ENCODE measurements around the gene DOHH. TPM values are rescaled to one million over a fixed set of nuclear protein-coding genes. Genes with fewer than 3 reads are reported as not detected.

Gene DOHH, protein sequence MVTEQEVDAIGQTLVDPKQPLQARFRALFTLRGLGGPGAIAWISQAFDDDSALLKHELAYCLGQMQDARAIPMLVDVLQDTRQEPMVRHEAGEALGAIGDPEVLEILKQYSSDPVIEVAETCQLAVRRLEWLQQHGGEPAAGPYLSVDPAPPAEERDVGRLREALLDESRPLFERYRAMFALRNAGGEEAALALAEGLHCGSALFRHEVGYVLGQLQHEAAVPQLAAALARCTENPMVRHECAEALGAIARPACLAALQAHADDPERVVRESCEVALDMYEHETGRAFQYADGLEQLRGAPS
- polyA plus RNA-seq (2013, experiment 1 of 4), result 10.6 TPM
- 9.8 TPM for polyA plus RNA-seq (2013, experiment 2 of 4)
- 9.2 TPM for polyA plus RNA-seq (2013, experiment 3 of 4)
- 8.1 TPM for polyA plus RNA-seq (2013, experiment 4 of 4)

DNA sequence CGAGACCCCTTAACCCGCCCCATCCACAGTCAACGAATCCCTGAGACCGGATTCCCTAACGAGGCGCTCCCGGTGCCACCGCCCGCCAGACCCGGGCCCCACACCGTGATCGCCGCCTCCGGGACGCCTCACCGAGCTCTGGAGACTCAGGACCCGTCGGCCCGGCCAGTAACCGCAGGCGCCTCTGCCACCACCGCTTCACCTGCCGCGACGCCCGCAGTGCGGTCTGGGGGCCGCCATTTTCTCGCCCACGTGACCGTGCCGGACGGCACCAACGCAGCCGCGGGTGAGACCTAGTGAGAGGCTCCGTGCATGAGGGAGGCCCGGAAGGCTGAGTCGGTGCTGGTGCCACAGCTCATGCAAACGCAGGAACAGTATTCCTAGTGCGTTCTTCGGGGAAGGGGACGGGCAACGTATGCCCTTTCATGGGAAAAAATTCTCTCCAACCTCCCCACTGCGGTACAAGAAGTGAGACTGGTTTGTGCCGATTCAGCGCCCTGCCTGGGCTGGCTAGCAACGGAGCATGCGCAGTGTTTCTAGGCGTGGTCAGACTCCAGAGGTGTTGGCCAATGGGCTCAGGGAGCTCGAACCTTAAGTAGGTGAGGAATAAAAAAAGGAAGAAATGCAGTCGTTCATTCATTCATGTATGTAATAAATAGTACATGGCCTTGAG lies at the start of gene DOHH:
Gene DOHH (minus strand): TSS at position 246 of the 673 bp plus-strand sequence. CDS start 3,860 bp downstream, outside the sequence.
- H3K27me3 ChIP-seq (ENCODE audit: control insufficient read depth, insufficient read depth, low read length, poor library complexity, severe bottlenecking), result no peaks in the 10 kb centered on the region
- H3K9me3 ChIP-seq (ENCODE audit: control insufficient read depth, low read length), result no peaks in the 10 kb centered on the region
- H3K27ac ChIP-seq (ENCODE audit: insufficient read depth, low read depth, low read length, poor library complexity, severe bottlenecking), result peak within 1 kb of the TSS; percentile 99
- H3K4me3 ChIP-seq (ENCODE audit: insufficient read depth, low read depth, low read length), result peak within 1 kb of the TSS; percentile 98
- H3K36me3 ChIP-seq (ENCODE audit: control insufficient read depth, insufficient read depth, low read length), result peaks cover 7% of the 10 kb centered on the region
- peaks cover 3% of the 10 kb centered on the region for H3K4me1 ChIP-seq (ENCODE audit: control insufficient read depth, insufficient read depth, low read length)
- WGBS, 2 experiments, result 0% methylated on average over 52 of the region's 52 CpGs

DNA sequence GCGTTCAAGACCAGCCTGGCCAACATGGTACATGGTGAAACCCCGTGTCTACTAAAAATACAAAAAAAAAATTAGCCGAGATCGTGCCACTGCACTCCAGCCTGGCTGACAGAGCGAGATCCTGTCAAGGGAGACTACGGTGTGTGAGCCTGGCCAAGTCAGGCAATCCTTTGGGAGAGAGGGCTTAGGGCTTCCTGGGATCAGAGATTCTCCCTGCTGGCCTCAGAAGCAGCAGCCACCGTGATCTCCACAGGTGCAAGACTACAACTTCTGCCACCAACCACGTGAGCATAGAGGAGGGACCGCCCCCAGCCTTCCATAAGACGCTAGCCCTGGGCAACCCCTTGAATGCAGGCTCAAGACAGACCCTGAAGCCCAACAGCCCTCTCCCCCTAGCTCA lies 49.3 kb upstream of the DOHH start:
- Histone ChIP-seq H3K9me3 (ENCODE audit: control insufficient read depth, low read length) (no peaks in the 10 kb centered on the region), H3K27me3 (ENCODE audit: control insufficient read depth, insufficient read depth, low read length, poor library complexity, severe bottlenecking) (no peaks in the 10 kb centered on the region), H3K4me1 (ENCODE audit: control insufficient read depth, insufficient read depth, low read length) (peaks cover 2% of the 10 kb centered on the region), H3K4me3 (ENCODE audit: insufficient read depth, low read depth, low read length) (no peak overlapping the region), H3K36me3 (ENCODE audit: control insufficient read depth, insufficient read depth, low read length) (no peaks in the 10 kb centered on the region), H3K27ac (ENCODE audit: insufficient read depth, low read depth, low read length, poor library complexity, severe bottlenecking) (no peak overlapping the region)
- WGBS, 2 experiments, result 90 to 91% methylated on average over 10 of the region's 10 CpGs

DNA sequence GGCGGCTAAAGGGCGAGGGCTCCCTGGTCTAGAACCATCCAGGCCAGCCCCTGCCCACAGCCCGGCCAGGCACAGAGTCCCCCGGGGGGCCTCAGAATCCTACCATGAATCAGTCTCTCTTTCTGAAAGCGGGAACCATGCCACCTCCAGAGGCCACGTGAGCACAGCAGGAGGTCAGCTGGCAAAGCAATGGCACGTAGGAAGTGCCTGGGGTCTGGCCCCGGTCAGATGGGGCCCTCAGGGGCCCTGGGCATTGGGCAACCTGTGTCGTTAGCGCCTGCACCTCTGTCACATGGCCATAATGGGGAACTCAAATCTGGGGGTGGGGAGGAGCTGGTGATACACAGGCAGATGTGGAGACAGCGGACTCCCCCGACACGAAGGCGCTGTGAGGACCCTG lies 48.1 kb upstream of the DOHH start:
- Histone ChIP-seq H3K9me3 (ENCODE audit: control insufficient read depth, low read length) (no peaks in the 10 kb centered on the region), H3K4me1 (ENCODE audit: control insufficient read depth, insufficient read depth, low read length) (peaks cover 8% of the 10 kb centered on the region), H3K27me3 (ENCODE audit: control insufficient read depth, insufficient read depth, low read length, poor library complexity, severe bottlenecking) (no peaks in the 10 kb centered on the region), H3K36me3 (ENCODE audit: control insufficient read depth, insufficient read depth, low read length) (no peaks in the 10 kb centered on the region), H3K27ac (ENCODE audit: insufficient read depth, low read depth, low read length, poor library complexity, severe bottlenecking) (no peak overlapping the region), H3K4me3 (ENCODE audit: insufficient read depth, low read depth, low read length) (no peak overlapping the region)
- 90 to 91% methylated on average over 14 of the region's 14 CpGs for WGBS, 2 experiments

DNA sequence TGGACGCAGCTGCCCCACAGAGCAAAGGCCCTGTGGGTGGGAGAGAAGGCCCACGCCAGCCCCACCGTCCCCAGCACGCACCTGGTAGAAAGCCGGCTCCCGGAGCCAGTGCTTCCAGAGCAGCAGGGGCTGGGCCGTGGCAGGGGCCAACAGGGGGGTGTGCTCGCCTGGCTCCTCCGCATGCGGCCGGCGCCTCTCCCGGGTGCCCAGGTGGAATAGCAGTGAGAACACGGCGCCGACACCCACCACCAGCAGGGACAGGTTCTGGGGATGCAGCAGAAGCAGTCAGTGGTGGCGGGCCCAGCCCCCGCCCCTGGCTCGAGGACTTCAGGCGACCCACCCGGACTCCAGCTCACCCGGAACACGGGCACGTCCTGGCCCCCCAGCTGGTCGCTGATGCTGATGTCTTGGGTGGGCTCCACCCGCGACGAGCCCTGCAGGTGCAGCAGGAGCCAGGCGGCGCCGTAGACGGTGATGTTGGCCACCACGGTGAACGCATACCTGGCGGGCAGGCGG lies 47.4 kb upstream of the DOHH start:
- WGBS, 2 experiments, result 94% methylated on average over 36 of the region's 36 CpGs
- no peaks in the 10 kb centered on the region for H3K27me3 ChIP-seq (ENCODE audit: control insufficient read depth, insufficient read depth, low read length, poor library complexity, severe bottlenecking)
- H3K36me3 ChIP-seq (ENCODE audit: control insufficient read depth, insufficient read depth, low read length), result no peaks in the 10 kb centered on the region
- H3K9me3 ChIP-seq (ENCODE audit: control insufficient read depth, low read length), result no peaks in the 10 kb centered on the region
- H3K4me1 ChIP-seq (ENCODE audit: control insufficient read depth, insufficient read depth, low read length), result peaks cover 8% of the 10 kb centered on the region
- no peak overlapping the region for H3K4me3 ChIP-seq (ENCODE audit: insufficient read depth, low read depth, low read length)
- no peak overlapping the region for H3K27ac ChIP-seq (ENCODE audit: insufficient read depth, low read depth, low read length, poor library complexity, severe bottlenecking)

DNA sequence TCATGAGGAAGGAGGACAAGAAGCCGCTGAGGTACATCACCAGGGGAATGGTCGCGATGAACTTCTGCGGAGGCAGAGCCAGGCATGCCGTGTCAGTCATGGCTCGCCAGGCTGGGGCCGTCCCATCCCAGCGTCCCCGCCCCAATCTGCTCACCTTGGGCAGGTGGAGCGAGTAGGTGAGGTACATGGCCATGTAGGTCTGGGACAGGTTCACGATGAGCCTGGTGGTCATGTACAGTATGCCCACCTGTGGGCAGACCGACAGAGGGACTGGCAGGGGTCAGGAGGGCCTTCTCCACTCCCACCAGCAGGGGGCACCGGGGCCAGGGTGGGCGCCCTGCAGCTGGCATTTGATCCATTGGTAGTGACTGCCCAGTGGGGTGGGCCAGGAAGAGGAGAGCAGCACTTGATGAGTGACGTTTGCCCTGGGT lies 46.8 kb upstream of the DOHH start:
- WGBS, 2 experiments, result 92 to 94% methylated on average over 15 of the region's 15 CpGs
- Histone ChIP-seq H3K27ac (ENCODE audit: insufficient read depth, low read depth, low read length, poor library complexity, severe bottlenecking) (no peak overlapping the region), H3K27me3 (ENCODE audit: control insufficient read depth, insufficient read depth, low read length, poor library complexity, severe bottlenecking) (no peaks in the 10 kb centered on the region), H3K4me1 (ENCODE audit: control insufficient read depth, insufficient read depth, low read length) (peaks cover 8% of the 10 kb centered on the region), H3K9me3 (ENCODE audit: control insufficient read depth, low read length) (no peaks in the 10 kb centered on the region), H3K4me3 (ENCODE audit: insufficient read depth, low read depth, low read length) (no peak overlapping the region), H3K36me3 (ENCODE audit: control insufficient read depth, insufficient read depth, low read length) (no peaks in the 10 kb centered on the region)

DNA sequence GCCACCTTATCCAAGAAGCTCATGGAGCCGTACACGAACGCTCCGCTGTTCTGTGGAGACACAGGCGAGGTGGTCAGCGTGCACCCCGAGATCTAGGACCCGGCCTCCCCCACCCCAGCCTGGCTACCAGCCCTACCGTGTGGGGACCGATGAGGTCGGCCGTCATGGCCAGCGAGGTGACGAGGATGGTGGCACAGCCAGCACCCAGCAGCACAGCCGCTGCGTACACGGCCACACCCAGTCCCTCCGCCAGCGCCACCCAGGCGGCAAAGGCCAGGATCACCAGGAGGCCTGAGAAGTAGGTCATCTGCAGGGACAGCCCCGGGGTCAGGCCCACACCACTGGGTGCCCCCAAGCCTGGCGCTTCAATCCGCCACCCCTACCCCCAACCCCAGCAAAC lies 45.6 kb upstream of the DOHH start:
- Histone ChIP-seq H3K36me3 (ENCODE audit: control insufficient read depth, insufficient read depth, low read length) (no peaks in the 10 kb centered on the region), H3K27ac (ENCODE audit: insufficient read depth, low read depth, low read length, poor library complexity, severe bottlenecking) (no peak overlapping the region), H3K4me1 (ENCODE audit: control insufficient read depth, insufficient read depth, low read length) (peaks cover 8% of the 10 kb centered on the region), H3K9me3 (ENCODE audit: control insufficient read depth, low read length) (no peaks in the 10 kb centered on the region), H3K4me3 (ENCODE audit: insufficient read depth, low read depth, low read length) (no peak overlapping the region), H3K27me3 (ENCODE audit: control insufficient read depth, insufficient read depth, low read length, poor library complexity, severe bottlenecking) (no peaks in the 10 kb centered on the region)
- WGBS, 2 experiments, result 96% methylated on average over 23 of the region's 23 CpGs

DNA sequence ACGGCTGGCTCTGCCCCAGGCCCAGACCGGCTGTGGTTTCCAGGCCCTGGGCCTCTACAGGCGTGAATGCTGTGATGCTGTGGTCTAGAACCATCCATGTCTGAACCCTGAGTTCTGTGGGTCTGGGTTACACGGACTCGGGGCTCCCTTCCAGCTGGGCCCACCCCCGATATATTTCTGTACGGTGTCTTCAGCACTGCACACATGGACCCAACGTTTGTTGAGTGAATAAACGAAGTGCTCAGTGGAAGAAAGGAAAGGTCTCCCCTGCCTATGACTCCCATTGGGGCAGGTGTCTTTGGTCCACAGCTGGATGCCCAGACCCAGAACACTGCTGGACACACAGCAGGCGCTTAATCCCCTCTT lies 45.2 kb upstream of the DOHH start:
- H3K9me3 ChIP-seq (ENCODE audit: control insufficient read depth, low read length), result no peaks in the 10 kb centered on the region
- 93 to 94% methylated on average over 10 of the region's 10 CpGs for WGBS, 2 experiments
- peaks cover 8% of the 10 kb centered on the region for H3K4me1 ChIP-seq (ENCODE audit: control insufficient read depth, insufficient read depth, low read length)
- no peaks in the 10 kb centered on the region for H3K27me3 ChIP-seq (ENCODE audit: control insufficient read depth, insufficient read depth, low read length, poor library complexity, severe bottlenecking)
- H3K4me3 ChIP-seq (ENCODE audit: insufficient read depth, low read depth, low read length), result no peak overlapping the region
- no peak overlapping the region for H3K27ac ChIP-seq (ENCODE audit: insufficient read depth, low read depth, low read length, poor library complexity, severe bottlenecking)
- no peaks in the 10 kb centered on the region for H3K36me3 ChIP-seq (ENCODE audit: control insufficient read depth, insufficient read depth, low read length)

DNA sequence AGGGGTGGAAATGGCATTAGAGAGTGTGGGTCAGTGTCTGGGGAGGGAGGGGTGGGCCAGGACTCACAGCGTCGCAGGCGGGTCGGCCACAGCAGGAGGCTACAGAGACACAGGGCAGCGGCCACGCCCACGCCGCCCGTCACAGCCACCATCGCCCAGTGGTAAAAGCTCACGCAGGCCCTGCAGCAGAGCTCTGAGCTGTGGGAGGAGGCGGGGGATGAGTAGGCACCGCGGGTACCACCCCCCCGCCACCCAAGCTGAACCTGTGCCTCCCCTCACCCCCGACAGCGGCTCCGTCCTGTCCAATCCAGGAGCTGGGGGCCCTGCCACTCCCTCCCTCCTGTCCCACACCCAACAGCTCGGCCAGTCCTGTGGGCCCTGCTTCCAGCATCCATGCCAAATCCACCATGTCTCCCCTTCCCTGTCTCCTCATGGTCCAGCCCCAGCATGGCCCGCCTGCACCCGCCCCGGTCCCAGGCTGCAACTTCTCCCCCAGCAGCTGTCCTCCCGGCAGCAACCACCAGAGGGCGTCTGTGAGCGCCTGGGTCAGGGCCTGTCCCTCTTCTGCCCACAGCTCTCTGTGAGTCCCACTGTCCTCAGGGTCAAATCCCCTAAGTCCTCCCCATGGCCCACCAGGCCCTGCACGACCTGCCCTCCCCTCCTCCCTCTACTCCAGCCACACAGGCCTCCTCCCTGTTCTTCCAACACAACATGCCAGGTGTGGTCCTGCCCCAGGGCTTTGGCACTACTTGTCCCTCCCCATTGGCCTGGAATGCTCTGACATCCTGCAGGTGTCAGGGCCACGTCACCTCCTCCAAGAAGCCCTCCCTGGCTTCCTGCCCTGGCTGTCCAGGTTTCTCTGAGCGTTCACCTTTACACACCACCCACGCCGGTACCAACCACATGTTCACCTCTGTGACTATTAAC lies 44.5 kb upstream of the DOHH start:
- H3K27me3 ChIP-seq (ENCODE audit: control insufficient read depth, insufficient read depth, low read length, poor library complexity, severe bottlenecking), result no peaks in the 10 kb centered on the region
- WGBS, 2 experiments, result 58% methylated on average over 30 of the region's 30 CpGs
- no peaks in the 10 kb centered on the region for H3K36me3 ChIP-seq (ENCODE audit: control insufficient read depth, insufficient read depth, low read length)
- peaks cover 8% of the 10 kb centered on the region for H3K4me1 ChIP-seq (ENCODE audit: control insufficient read depth, insufficient read depth, low read length)
- no peak overlapping the region for H3K27ac ChIP-seq (ENCODE audit: insufficient read depth, low read depth, low read length, poor library complexity, severe bottlenecking)
- no peak overlapping the region for H3K4me3 ChIP-seq (ENCODE audit: insufficient read depth, low read depth, low read length)
- no peaks in the 10 kb centered on the region for H3K9me3 ChIP-seq (ENCODE audit: control insufficient read depth, low read length)

DNA sequence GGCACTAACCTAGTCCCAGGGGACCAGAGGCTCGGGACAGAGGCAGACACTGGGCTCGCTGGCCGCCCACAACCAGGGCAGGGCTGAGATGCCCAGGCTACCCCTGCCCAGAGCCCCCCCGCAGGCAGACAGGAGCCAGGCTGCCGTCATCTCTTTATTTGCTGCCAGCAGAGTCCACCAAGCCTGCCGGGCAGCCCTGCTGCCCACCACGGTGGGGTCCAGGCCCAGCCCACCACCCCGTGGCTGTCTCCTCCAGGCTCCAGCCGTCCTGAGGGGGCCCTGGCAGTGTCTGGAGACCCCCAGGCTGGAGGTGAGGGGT lies 43.5 kb upstream of the DOHH start:
- no peak overlapping the region for H3K27ac ChIP-seq (ENCODE audit: insufficient read depth, low read depth, low read length, poor library complexity, severe bottlenecking)
- no peaks in the 10 kb centered on the region for H3K27me3 ChIP-seq (ENCODE audit: control insufficient read depth, insufficient read depth, low read length, poor library complexity, severe bottlenecking)
- WGBS, 2 experiments, result 92 to 95% methylated on average over 9 of the region's 9 CpGs
- no peaks in the 10 kb centered on the region for H3K9me3 ChIP-seq (ENCODE audit: control insufficient read depth, low read length)
- no peak overlapping the region for H3K4me3 ChIP-seq (ENCODE audit: insufficient read depth, low read depth, low read length)
- peaks cover 8% of the 10 kb centered on the region for H3K4me1 ChIP-seq (ENCODE audit: control insufficient read depth, insufficient read depth, low read length)
- H3K36me3 ChIP-seq (ENCODE audit: control insufficient read depth, insufficient read depth, low read length), result no peaks in the 10 kb centered on the region

Measured in ectodermal cell (in vitro differentiated cells).